ENCODE data around the gene TBCD.

The TBCD gene

GRCh38 chr17:82858376-82859126 lies 106.7 kb downstream of the TBCD start:
- no peak for DNase-seq (ENCODE audit: low spot score)

GRCh38 chr17:82859431-82860403 lies 107.9 kb downstream of the TBCD start:
- peak; percentile 83 for DNase-seq (ENCODE audit: low spot score)

GRCh38 chr17:82860606-82861392 lies 108.9 kb downstream of the TBCD start:
- DNase-seq (ENCODE audit: low spot score), result no peak

GRCh38 chr17:82861393-82861775 lies 109.5 kb downstream of the TBCD start:
- DNase-seq (ENCODE audit: low spot score), result no peak

DNA sequence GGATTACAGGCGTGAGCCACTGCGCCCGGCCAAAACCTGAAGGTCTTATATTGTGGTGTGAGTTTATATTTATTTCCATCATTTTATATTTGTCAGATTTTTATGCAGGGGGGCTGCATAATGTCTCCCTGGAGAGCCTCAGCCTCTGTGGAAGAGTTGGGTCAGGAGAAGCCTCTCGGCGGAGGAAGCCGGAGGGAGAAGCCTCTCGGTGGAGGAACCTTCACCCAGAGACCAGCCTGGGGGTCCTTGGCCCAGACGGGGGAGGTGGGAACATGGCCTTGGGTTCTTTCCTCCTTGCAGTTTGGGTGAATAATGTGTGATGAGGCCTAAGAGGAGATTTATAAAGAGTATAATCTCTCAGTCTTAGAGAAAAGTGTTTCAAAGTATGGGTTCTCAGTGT lies 110.3 kb downstream of the TBCD start:
- DNase-seq (ENCODE audit: low spot score), result no peak

DNA sequence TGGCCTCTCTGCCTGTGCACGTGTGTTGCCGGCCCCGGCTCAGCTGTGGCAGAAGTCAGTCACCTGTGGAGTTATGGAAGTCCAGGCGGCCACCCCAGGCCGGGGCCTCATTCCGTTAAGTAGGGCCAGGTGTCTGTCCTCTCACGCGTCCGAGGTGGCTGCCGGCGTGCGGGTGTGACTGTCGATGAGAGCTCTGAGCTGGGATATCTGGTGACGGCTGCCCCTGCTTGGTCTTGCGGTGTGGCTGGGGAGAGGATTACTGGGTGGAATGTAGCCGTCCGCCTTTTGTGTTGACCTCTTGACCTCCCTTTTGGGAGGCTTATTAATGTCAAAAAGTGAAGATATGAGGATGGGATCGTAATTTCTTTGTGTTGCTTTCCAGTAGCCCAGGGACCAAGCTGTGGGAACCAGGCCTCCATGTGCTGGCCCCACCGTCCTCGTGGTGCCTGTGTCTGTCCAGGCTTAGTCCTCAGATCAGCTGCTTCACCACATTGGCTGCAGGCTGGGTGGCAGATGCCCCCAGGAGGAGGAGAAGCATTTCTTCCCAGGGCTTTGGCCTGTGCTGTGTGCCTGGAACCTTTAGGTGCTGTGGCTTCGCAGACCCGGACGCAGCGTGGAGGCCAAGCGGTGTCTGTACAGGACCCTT lies 111.0 kb downstream of the TBCD start:
- no peak for DNase-seq (ENCODE audit: low spot score)

DNA sequence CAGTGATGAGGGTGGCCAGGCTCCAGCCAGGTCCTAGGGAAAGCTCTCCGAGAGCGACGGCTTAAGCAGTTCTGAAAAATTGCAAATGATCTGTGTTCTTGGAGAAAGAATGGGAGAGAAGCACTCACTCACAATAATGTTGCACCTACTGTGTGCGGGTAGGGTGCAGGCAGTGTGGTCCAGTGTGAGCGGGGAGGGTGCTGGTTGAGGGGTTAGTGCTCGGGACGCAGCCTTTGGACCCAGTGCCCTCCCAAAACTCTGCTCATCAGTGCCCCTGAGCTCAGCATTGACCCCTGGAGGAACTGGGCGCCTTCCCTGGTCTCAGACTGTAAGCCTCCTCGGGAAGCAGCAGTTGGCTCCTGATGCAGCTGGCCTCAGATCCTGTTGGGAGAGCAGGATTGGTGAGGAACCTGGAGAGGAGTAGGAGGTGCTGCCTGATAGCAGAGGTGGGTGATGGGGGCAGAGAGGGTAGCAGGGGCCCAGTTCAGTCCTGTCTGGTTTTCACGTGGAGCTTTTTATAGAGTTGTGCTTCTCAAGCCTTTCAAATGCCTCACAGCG lies 111.6 kb downstream of the TBCD start:
- DNase-seq (ENCODE audit: low spot score), result no peak

- DNase-seq (ENCODE audit: low spot score), result peak; percentile 84
Observed at GRCh38 chr17:82863941-82864712, 112.3 kb downstream of the TBCD start.

GRCh38 chr17:82864713-82865248 lies 112.9 kb downstream of the TBCD start:
- DNase-seq (ENCODE audit: low spot score), result no peak

- DNase-seq (ENCODE audit: low spot score), result no peak
Observed at GRCh38 chr17:82865274-82865673, 113.4 kb downstream of the TBCD start.

DNA sequence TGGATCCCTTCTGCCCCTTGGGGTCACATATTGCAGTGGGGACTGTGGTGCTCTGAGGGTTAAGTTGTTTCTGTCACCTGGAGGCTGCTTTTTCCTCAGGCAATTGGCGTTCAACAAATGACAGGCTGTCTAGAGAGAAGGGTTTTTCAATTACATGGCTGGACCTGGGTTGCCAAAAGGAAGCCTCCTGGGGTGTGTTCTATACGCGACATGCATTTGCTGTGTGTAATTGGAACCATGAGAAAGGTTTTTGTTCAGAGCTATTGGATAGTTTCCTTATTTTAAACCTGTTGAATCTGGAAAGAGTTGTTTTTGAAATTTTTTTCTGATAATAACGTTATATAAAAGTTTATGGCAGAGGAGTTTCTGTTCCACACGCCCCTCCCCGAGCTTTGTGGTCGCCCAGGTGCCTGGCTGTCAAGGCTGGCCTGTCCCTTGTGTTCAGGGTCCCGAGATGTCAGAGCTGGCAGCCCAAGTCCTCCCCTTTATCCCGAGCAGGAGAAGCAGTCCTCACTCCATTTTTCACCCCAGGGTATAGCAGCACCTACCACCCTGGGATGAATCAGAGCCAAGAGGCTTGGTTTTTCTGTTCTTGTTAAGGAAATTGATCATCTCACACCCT lies 114.0 kb downstream of the TBCD start:
- DNase-seq (ENCODE audit: low spot score), result no peak

GRCh38 chr17:82866590-82867191 lies 114.8 kb downstream of the TBCD start:
- peak; percentile 88 for DNase-seq (ENCODE audit: low spot score)

GRCh38 chr17:82867763-82868325 lies 116.0 kb downstream of the TBCD start:
- DNase-seq (ENCODE audit: low spot score), result no peak

DNA sequence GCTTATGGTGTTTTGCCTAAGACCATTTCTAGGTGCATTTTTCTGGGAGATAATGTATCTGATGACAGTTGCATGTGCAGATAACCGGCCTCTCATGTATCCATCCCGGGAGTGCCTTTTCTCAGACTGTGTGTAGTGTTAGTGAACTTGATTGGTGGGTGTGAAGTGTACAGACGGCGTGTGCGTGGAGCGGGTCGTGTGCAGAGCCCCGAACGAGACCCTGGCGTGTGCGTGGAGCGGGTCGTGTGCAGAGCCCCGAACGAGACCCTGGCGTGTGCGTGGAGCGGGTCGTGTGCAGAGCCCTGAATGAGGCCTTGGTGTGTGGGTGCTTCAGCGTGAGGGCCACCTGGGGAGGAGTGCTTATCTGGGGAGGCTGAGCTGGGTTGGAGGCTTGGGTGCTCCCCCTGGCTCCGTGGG lies 116.9 kb downstream of the TBCD start:
- DNase-seq (ENCODE audit: low spot score), result no peak

DNA sequence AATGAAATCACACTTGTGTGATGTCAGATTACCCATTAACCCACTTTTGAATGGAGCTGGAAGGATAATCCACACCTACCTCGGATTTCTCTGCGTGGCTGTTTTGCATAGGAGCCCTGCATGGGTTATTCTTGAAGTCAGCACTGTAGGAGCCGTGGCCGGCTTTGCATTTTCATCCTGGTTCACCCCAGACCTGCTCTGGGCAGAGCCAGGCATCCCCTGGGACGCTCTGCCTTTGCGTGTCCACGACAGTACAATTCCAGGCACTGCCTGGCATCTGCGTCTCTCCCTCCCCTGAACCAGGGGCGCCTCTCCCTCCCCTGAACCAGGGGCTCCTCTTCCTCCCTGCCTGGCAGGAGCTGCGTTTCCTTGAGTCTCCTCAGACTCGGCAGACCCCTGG lies 117.7 kb downstream of the TBCD start:
- no peak for DNase-seq (ENCODE audit: low spot score)

- no peak for DNase-seq (ENCODE audit: low spot score)
Observed at GRCh38 chr17:82870091-82870491, 118.2 kb downstream of the TBCD start.

DNA sequence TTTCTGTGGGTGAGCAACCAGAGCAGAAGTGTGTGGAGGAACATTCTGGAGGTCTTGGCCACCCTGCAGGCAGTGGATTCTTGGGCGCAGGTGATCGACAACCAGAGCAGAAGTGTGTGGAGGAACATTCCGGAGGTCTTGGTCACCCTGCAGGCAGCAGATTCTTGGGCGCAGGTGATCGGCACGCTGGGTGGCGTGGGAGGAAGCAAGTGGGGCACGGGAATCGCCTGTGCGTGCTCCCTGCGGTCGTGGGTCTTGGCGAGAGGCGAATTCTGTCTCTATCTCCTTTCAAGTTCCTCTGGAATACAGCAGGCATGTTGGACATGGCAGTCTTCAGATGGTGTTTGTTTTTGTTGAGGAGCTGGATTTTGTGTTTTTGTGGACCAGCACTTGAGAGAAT lies 118.7 kb downstream of the TBCD start:
- DNase-seq (ENCODE audit: low spot score), result no peak

DNA sequence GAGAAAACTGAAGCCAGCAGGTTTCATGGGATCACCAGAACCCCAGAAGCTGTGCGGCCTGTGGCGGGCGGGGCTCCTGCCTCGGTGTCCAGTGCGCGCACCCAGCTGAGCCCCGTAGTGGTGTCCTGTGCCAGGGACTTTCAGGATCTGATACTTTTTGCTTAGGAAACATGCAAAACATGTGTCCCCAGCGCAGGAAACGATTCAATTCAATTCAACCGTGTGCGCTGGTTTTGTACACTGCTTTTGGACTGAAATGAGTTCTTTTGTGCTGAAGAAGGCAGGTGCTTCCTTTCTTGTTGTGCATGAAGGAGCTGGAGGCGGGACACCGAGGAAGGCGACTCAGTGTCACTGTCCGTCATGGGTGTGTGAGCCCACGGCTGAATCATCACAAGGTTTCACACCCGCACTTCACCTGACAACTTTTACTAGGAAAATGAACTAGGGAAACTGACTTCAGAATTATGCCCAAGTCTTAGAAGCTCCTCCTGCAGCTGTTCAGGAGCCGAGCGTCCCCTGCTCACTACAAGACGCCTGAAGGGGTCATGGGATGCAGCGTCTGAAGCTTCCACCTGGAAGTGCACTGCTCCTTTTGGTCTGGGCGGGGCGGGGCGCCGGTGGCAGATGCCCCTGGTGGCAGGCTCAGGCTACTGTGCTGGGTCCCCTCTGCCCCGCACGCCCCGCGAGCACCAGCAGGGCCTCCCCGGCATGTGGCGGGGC lies 119.4 kb downstream of the TBCD start:
- DNase-seq (ENCODE audit: low spot score), result no peak

Data from AG08396 (cell line).